WTC11 (cell line): ENCODE results near the gene VEPH1. TPM values are rescaled to one million over a fixed set of nuclear protein-coding genes. Genes with fewer than 3 reads are reported as not detected.

Source experiments
- ATAC-seq: fragments of 200-7000 bp; cut with Tn5 transposase; 2 replicates; pipeline ENCODE4 v1.10.0; 2021; ENCODE audit warnings: mild to moderate bottlenecking, moderate library complexity
- CTCF ChIA-PET: fragments of 300-600 bp; sonication (Branson Sonifier 250); formaldehyde crosslinking; loops from one replicate; lab custom pipeline; 2021; ENCODE audit warnings: antibody characterized with exemption; lab: Charles Lee
- POLR2A ChIA-PET: fragments of 350-600 bp; sonication (Branson Sonifier 250); formaldehyde crosslinking; loops from one replicate; lab custom pipeline; 2021; ENCODE audit warnings: antibody characterized with exemption; lab: Charles Lee
- DNase-seq: peaks from one replicate; pipeline ENCODE4 v3.0.0; 2021; ENCODE audit warnings: low spot score
- H3K27ac Mint-ChIP-seq: 2 replicates; pipeline ENCODE4 v1.8.0; 2021; ENCODE audit warnings: mixed read lengths
- H3K27me3 Mint-ChIP-seq: 2 replicates; pipeline ENCODE4 v1.8.0; 2021; ENCODE audit warnings: low read depth, mild to moderate bottlenecking, moderate library complexity, mixed read lengths
- H3K36me3 Mint-ChIP-seq: 2 replicates; pipeline ENCODE4 v1.8.0; 2021; ENCODE audit warnings: mixed read lengths
- H3K4me1 Mint-ChIP-seq: 2 replicates; pipeline ENCODE4 v1.8.0; 2022; ENCODE audit warnings: mixed read lengths
- H3K4me3 Mint-ChIP-seq: 2 replicates; pipeline ENCODE4 v1.8.0; 2021; ENCODE audit warnings: mild to moderate bottlenecking, moderate library complexity, mixed read lengths
- H3K9me3 Mint-ChIP-seq: 2 replicates; pipeline ENCODE4 v1.8.0; 2021; ENCODE audit warnings: mixed read lengths
- E2F5 ChIP-seq: sonication (generic); formaldehyde crosslinking; IDR thresholded peaks from 2 replicates; pipeline ENCODE4 v1.8.1; 2022; ENCODE audit warnings: mild to moderate bottlenecking, moderate library complexity, missing genetic modification reagents
- FOXP1 ChIP-seq: sonication (generic); formaldehyde crosslinking; IDR thresholded peaks from 2 replicates; pipeline ENCODE4 v1.8.0; 2022; ENCODE audit warnings: missing genetic modification reagents, mild to moderate bottlenecking, moderate library complexity, borderline replicate concordance
- IRF1 ChIP-seq: sonication (generic); formaldehyde crosslinking; IDR thresholded peaks from 2 replicates; pipeline ENCODE4 v1.8.0; 2023; ENCODE audit warnings: missing genetic modification reagents
- NFATC4 ChIP-seq: fragments of 250-450 bp; sonication (Bioruptor Pico); IDR thresholded peaks from 2 replicates; pipeline ENCODE4 v1.9.0; 2021; ENCODE audit warnings: mild to moderate bottlenecking
- NFYB ChIP-seq: sonication (generic); formaldehyde crosslinking; conservative IDR thresholded peaks from 2 replicates; pipeline ENCODE4 v1.8.0; 2022; ENCODE audit warnings: low read depth, missing genetic modification reagents
- NR1H2 ChIP-seq: sonication (generic); formaldehyde crosslinking; IDR thresholded peaks from 2 replicates; pipeline ENCODE4 v1.9.0; 2021; ENCODE audit warnings: mild to moderate bottlenecking, moderate library complexity, missing genetic modification reagents
- SMAD4 ChIP-seq: sonication (generic); formaldehyde crosslinking; IDR thresholded peaks from 2 replicates; pipeline ENCODE4 v1.8.0; 2022; ENCODE audit warnings: mild to moderate bottlenecking, missing genetic modification reagents
- TEAD4 ChIP-seq: sonication (generic); formaldehyde crosslinking; IDR thresholded peaks from 2 replicates; pipeline ENCODE4 v1.8.0; 2022; ENCODE audit warnings: mild to moderate bottlenecking, missing genetic modification reagents
- ZNF121 ChIP-seq: sonication (generic); formaldehyde crosslinking; IDR thresholded peaks from 2 replicates; pipeline ENCODE4 v1.8.0; 2023; ENCODE audit warnings: missing genetic modification reagents
- ZNF263 ChIP-seq: sonication (generic); formaldehyde crosslinking; IDR thresholded peaks from 2 replicates; pipeline ENCODE4 v1.8.1; 2022; ENCODE audit warnings: low read depth, mild to moderate bottlenecking, moderate library complexity, missing genetic modification reagents
- ZNF532 ChIP-seq: fragments of 250-450 bp; sonication (Bioruptor Pico); IDR thresholded peaks from 2 replicates; pipeline ENCODE4 v1.9.0; 2021; ENCODE audit warnings: mild to moderate bottlenecking, borderline replicate concordance
- total RNA-seq: library from RNA; stranded (reverse); gene quantifications from 3 replicates; pipeline ENCODE4 v1.2.3, GENCODE V29; 2021
- TF ChIP-seq, protein P1 (sequence below): sonication (generic); formaldehyde crosslinking; IDR thresholded peaks from 2 replicates; pipeline ENCODE4 v1.8.0; 2022; ENCODE audit warnings: mild to moderate bottlenecking, missing genetic modification reagents
- TF ChIP-seq, protein P2 (sequence below): sonication (generic); formaldehyde crosslinking; IDR thresholded peaks from 2 replicates; pipeline ENCODE4 v1.8.1; 2022; ENCODE audit warnings: low read depth, missing genetic modification reagents, borderline replicate concordance
- TF ChIP-seq, protein P3 (sequence below): sonication (generic); formaldehyde crosslinking; IDR thresholded peaks from 2 replicates; pipeline ENCODE4 v1.8.0; 2022; ENCODE audit warnings: mild to moderate bottlenecking, missing genetic modification reagents
- TF ChIP-seq, protein P4 (sequence below): sonication (generic); formaldehyde crosslinking; IDR thresholded peaks from 2 replicates; pipeline ENCODE4 v1.8.1; 2023; ENCODE audit warnings: mild to moderate bottlenecking, missing genetic modification reagents
- TF ChIP-seq, protein P5 (sequence below): fragments of 250-450 bp; sonication (Bioruptor Pico); IDR thresholded peaks from 2 replicates; pipeline ENCODE4 v1.9.0; 2021; ENCODE audit warnings: mild to moderate bottlenecking
- TF ChIP-seq, protein P6 (sequence below): sonication (generic); formaldehyde crosslinking; IDR thresholded peaks from 2 replicates; pipeline ENCODE4 v1.8.0; 2022; ENCODE audit warnings: missing genetic modification reagents

Gene VEPH1
- total RNA-seq, 1 experiment from 2014 or later: 10.8 TPM

DNA sequence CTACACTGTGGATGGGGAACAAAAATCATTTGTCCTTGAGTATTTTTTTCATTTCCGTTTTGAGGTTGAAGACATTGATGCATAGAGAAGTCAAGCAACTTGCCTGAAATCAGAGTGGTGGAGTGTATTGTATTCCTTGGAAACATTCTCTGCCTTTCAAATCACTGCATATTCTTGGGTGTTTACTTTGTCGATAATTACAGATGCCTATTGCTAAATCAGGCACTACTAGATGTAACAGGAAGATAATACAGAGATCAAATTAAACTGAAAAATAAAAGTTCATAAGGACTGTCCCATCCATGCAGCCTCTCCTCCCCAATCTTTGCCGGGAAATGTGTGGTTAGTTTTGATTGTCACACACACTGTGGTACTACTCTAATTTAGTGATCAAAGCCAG, 37.4 kb upstream of the VEPH1 start:
- 0 out of 2 replicates have a peak, but pooled peaks cover 3% of the 10 kb centered on the region for H3K4me1 Mint-ChIP-seq
- H3K36me3 Mint-ChIP-seq: peaks cover 4% of the 10 kb centered on the region
- H3K4me3 Mint-ChIP-seq: no peak overlapping the region
- ChIA-PET POLR2A (no interaction called here), CTCF (no interaction called here)
- TF ChIP-seq ZNF532 (CRISPR knock-in tag) (no peak), FOXP1 (CRISPR knock-in tag) (no peak), ZNF121 (no peak), E2F5 (CRISPR knock-in tag) (no peak), IRF1 (CRISPR knock-in tag) (no peak), ZNF263 (no peak), NFATC4 (CRISPR knock-in tag) (no peak), SMAD4 (CRISPR knock-in tag) (no peak), NR1H2 (CRISPR knock-in tag) (no peak), TEAD4 (CRISPR knock-in tag) (no peak), NFYB (CRISPR knock-in tag) (no peak)
- TF ChIP-seq, protein P1, sequence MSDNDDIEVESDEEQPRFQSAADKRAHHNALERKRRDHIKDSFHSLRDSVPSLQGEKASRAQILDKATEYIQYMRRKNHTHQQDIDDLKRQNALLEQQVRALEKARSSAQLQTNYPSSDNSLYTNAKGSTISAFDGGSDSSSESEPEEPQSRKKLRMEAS (CRISPR knock-in tag): no peak
- TF ChIP-seq, protein P2, sequence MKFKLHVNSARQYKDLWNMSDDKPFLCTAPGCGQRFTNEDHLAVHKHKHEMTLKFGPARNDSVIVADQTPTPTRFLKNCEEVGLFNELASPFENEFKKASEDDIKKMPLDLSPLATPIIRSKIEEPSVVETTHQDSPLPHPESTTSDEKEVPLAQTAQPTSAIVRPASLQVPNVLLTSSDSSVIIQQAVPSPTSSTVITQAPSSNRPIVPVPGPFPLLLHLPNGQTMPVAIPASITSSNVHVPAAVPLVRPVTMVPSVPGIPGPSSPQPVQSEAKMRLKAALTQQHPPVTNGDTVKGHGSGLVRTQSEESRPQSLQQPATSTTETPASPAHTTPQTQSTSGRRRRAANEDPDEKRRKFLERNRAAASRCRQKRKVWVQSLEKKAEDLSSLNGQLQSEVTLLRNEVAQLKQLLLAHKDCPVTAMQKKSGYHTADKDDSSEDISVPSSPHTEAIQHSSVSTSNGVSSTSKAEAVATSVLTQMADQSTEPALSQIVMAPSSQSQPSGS (CRISPR knock-in tag): no peak
- TF ChIP-seq, protein P3, sequence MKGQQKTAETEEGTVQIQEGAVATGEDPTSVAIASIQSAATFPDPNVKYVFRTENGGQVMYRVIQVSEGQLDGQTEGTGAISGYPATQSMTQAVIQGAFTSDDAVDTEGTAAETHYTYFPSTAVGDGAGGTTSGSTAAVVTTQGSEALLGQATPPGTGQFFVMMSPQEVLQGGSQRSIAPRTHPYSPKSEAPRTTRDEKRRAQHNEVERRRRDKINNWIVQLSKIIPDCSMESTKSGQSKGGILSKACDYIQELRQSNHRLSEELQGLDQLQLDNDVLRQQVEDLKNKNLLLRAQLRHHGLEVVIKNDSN (CRISPR knock-in tag): no peak
- TF ChIP-seq, protein P4, sequence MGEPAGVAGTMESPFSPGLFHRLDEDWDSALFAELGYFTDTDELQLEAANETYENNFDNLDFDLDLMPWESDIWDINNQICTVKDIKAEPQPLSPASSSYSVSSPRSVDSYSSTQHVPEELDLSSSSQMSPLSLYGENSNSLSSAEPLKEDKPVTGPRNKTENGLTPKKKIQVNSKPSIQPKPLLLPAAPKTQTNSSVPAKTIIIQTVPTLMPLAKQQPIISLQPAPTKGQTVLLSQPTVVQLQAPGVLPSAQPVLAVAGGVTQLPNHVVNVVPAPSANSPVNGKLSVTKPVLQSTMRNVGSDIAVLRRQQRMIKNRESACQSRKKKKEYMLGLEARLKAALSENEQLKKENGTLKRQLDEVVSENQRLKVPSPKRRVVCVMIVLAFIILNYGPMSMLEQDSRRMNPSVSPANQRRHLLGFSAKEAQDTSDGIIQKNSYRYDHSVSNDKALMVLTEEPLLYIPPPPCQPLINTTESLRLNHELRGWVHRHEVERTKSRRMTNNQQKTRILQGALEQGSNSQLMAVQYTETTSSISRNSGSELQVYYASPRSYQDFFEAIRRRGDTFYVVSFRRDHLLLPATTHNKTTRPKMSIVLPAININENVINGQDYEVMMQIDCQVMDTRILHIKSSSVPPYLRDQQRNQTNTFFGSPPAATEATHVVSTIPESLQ: no peak
- TF ChIP-seq, protein P5, sequence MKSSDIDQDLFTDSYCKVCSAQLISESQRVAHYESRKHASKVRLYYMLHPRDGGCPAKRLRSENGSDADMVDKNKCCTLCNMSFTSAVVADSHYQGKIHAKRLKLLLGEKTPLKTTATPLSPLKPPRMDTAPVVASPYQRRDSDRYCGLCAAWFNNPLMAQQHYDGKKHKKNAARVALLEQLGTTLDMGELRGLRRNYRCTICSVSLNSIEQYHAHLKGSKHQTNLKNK: no peak
- TF ChIP-seq, protein P6, sequence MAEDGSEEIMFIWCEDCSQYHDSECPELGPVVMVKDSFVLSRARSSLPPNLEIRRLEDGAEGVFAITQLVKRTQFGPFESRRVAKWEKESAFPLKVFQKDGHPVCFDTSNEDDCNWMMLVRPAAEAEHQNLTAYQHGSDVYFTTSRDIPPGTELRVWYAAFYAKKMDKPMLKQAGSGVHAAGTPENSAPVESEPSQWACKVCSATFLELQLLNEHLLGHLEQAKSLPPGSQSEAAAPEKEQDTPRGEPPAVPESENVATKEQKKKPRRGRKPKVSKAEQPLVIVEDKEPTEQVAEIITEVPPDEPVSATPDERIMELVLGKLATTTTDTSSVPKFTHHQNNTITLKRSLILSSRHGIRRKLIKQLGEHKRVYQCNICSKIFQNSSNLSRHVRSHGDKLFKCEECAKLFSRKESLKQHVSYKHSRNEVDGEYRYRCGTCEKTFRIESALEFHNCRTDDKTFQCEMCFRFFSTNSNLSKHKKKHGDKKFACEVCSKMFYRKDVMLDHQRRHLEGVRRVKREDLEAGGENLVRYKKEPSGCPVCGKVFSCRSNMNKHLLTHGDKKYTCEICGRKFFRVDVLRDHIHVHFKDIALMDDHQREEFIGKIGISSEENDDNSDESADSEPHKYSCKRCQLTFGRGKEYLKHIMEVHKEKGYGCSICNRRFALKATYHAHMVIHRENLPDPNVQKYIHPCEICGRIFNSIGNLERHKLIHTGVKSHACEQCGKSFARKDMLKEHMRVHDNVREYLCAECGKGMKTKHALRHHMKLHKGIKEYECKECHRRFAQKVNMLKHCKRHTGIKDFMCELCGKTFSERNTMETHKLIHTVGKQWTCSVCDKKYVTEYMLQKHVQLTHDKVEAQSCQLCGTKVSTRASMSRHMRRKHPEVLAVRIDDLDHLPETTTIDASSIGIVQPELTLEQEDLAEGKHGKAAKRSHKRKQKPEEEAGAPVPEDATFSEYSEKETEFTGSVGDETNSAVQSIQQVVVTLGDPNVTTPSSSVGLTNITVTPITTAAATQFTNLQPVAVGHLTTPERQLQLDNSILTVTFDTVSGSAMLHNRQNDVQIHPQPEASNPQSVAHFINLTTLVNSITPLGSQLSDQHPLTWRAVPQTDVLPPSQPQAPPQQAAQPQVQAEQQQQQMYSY (CRISPR knock-in tag): no peak
- ATAC-seq: no peak
- no peak for DNase-seq
- peaks cover 24% of the 10 kb centered on the region for H3K27me3 Mint-ChIP-seq
- H3K9me3 Mint-ChIP-seq: peaks cover 19% of the 10 kb centered on the region
- no peak overlapping the region for H3K27ac Mint-ChIP-seq
